ACHN (cell line): ENCODE data around the gene CEP112.
"Not testable (repeated sequence)": the region's sequence is repeated elsewhere in the genome, so short reads cannot be mapped to it uniquely, and the experiment has no call there.

Experiments used
- DNase-seq: peaks from one replicate; pipeline ENCODE4 v3.0.0-alpha.2; 2015
- in situ Hi-C: cut with HindIII; loops from 2 replicates; pipeline ENCODE4 v1.10.0; 2017; ENCODE audit warnings: low sequenced_read_pairs, low pct_ligation_motif_present, low pct_unique_long_range_greater_than_20kb

Gene CEP112

DNA sequence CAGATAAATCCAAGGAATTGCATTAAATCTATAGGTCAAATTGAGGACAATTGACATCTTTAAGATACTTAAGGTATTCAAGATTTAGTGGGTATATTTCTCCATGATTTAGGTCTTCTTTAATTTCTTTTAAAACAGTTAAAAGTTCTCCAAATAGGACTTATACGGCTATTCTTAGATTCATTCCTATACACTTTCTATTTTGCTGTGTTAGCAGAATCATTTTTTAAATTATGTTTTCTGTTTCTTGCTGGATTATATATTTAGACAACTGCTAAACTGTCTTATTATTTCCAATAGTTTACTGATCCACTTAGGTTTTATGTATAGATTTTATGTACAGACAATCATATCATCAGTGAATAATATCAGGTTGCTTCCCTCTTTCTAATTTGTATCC, 404.4 kb downstream of the CEP112 start:
- no peak for DNase-seq
- in situ Hi-C loops = no loop called here

DNA sequence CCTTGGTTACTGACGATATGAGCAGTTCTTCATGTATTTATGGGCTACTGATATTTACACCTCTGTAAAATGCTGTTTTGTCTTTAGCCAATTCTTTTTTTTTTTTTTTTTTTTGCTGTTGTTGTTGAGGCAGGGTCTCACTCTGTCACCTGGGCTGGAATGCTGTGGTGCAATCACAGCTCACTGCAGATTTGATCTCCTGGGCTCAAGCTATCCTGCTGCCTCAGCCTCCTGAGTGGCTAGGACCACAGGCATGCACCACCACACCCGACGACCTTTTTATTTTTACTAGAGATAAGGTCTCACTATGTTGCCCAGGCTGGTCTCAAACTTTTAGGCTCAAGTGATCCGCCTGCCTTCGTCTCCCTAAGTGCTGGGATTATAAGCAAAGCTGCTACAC, 405.5 kb downstream of the CEP112 start:
- DNase-seq = no peak
- in situ Hi-C loops = no loop called here

DNA sequence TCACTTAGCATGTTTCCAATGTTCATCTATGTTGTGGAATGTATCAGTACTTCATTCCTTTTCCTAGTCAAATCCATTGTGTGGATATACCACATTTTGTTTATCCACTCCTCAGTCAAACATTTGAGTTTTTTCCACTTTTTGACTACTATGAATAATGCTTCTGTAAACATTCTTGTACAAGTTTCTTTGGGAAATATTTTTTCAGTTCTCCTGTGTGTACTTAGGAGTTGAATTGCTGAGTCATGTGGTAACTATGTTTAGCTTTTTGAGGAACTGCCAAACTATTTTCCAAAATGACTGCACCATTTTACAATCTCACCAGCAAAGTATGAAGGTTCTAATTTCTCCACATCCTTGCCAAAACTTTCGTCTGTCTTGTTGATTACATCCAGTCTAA, 406.8 kb downstream of the CEP112 start:
- in situ Hi-C loops = no loop called here

GRCh38 chr17:65783845-65784334, 408.0 kb downstream of the CEP112 start:
- in situ Hi-C loops = no loop called here
- peak; percentile 75 for DNase-seq

More for the DNA sequence above, 406.8 kb downstream of the CEP112 start:
- DNase-seq = peak; percentile 86

DNA sequence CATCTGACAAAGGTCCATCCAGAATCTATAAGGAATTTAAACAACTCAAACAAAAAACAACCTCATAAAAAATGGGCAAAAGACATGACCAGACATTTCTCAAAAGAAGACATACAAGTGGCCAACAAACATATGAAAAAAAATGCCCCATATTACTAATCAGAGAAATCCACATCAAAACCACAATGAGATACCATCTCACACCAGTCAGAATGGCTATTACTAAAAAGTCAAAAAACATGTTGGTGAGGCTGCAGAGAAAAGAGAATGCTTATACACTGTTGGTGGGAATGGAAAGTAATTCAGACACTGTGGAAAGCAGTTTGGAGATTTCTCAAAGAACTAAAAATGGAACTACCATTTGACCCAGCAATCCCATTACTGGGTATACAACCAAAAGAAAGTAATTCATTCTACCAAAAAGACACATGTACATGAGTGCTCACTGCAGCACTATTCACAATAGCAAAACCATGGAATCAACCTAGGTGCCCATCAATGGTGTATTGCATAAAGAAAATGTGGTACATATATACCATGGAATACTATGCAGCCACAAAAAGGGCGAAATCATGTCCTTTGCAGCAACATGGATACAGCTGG, 409.7 kb downstream of the CEP112 start:
- not testable (repeated sequence) for DNase-seq

DNA sequence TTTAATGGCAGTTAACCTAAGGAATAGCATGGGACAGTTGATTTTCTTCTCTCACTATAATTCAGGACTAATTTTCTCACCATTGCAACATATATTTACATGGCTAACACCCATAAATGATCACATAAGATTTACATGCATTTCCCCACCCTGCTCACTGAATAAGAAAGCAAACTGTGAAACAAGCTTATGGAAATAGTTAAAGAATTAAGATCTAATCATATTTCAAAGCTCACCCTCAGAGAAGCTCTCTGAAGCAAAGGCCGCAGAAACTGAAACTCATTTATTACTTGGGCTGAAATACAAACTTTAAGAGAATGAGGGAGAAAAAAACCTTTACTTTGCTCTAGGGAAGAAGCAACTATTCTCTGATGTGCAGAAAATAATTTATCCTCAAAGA, 411.8 kb downstream of the CEP112 start:
- no peak for DNase-seq
- in situ Hi-C loops = no loop called here

More for the DNA sequence above, 409.7 kb downstream of the CEP112 start:
- in situ Hi-C loops = not testable (repeated sequence)

GRCh38 chr17:65776890-65777289, 415.0 kb downstream of the CEP112 start:
- in situ Hi-C loops = no loop called here

DNA sequence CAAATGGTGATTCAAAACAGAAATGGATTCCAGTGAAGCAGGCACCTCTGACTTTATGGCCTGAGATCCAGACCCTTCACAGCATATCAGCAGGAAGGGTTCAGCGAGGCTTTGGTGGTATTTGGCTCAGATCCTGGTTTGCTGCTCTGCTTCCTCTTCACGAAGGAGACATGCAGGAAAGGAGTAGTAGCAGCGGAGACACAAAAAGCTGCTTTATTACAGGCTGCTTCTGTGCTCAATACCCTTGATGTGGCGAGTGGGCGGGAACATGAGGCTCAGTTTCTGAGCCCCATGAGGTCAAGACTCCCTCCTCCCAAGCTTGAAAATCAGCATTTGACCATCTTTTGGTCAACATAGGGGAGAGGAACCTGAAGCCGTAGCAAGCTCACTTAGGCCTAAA, 417.1 kb downstream of the CEP112 start:
- in situ Hi-C loops = no loop called here
- no peak for DNase-seq

More at GRCh38 chr17:65776890-65777289, 415.0 kb downstream of the CEP112 start:
- no peak for DNase-seq

DNA sequence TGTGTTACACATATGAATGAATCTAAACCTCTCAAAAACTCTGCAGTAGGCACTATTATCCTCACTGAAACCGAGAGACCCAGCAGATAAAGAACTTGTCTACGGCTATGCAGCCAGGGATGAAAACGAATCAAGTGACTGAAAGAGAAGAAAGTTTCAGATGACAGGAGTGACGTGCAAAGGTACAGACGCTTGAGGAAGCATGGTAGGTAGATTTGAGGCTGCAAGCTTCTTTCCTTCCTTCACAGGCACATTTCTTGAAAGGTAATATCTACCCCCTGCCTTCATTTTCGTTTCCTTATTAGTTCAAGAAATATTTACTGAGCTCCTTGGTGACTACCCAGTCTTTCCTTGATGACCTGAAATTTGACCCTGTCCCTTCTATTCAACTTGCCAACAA, 418.9 kb downstream of the CEP112 start:
- no peak for DNase-seq
- in situ Hi-C loops = no loop called here

DNA sequence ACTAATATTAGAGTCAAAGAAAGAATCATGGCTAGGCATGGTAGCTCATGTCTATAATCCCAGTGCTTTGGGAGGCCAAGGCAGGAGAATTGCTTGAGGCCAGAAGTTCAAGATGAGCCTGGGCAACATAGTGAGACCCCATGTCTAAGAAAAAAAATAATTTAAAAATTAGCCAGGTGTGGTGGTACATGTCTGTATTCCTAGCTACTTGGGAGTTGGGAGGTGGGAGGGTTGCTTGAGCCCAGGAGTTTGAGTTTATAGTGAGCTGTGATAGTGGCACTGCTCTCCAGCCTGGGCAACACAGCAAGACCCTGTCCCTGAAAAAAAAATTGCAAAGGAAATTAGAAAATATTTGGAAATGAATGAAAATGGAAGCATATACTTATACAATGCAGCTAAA, 420.2 kb downstream of the CEP112 start:
- no peak for DNase-seq
- in situ Hi-C loops = no loop called here

DNA sequence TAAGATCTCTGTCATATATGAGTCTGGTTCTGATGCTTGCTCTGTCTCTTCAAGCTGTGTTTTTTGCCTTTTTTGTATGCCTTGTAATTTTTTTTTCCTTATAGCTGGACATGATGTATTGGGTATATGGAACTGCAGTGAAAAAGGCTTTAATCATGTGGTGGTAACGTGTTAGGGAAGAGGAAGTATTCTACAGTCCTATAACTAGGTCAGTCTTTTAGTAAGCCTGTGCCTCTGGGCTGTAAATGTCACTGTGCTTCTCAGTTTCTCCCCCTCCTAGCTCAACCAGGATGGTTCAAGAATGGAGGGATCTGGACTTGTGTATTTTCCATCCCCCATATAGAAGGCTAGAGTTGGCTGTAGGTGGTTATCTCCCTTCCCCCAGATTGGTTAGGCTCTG, 428.1 kb downstream of the CEP112 start:
- in situ Hi-C loops = no loop called here
- no peak for DNase-seq

DNA sequence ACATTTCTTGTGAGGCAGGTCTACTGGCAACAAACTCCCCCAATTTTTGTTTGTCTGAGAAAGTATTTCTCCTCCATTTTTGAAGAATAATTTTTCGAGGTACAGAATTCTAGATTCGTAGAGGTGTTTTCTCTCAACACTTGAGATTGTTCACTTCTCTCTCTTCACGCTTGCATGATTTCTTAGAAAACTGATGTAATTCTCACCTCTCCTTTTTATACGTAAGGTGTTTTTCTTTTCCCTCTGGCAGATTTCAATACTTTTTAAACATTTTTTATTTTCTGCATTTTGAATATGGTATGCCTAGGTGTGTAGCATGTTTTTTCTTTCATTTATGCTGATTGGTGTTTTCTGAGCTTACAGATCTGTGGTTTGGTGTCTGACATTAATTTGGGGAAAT, 429.0 kb downstream of the CEP112 start:
- in situ Hi-C loops = no loop called here

GRCh38 chr17:65759532-65759931, 432.4 kb downstream of the CEP112 start:
- in situ Hi-C loops = no loop called here

More for the DNA sequence above, 429.0 kb downstream of the CEP112 start:
- no peak for DNase-seq

DNA sequence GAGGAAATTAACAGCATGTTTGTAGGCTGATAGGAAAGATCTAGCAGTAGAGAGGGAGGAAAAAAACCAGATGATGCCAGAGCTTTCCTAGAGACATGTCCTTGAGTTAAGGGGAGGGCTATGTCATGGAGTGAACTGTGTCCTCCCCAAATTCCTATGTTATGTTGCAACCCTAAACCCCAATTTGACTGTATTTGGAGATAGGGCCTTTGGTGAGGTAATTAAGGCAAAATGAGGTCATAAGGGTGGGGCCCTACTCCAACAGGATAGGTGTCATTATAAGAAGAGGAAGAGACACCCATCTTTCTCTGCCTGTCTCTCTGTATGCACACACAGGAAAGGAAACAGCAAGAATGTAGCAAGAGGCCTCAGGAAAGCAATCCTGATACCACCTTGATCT, 435.2 kb downstream of the CEP112 start:
- no peak for DNase-seq

More at GRCh38 chr17:65759532-65759931, 432.4 kb downstream of the CEP112 start:
- no peak for DNase-seq

GRCh38 chr17:65755799-65756198, 436.1 kb downstream of the CEP112 start:
- no peak for DNase-seq
- in situ Hi-C loops = no loop called here

More for the DNA sequence above, 435.2 kb downstream of the CEP112 start:
- in situ Hi-C loops = no loop called here

DNA sequence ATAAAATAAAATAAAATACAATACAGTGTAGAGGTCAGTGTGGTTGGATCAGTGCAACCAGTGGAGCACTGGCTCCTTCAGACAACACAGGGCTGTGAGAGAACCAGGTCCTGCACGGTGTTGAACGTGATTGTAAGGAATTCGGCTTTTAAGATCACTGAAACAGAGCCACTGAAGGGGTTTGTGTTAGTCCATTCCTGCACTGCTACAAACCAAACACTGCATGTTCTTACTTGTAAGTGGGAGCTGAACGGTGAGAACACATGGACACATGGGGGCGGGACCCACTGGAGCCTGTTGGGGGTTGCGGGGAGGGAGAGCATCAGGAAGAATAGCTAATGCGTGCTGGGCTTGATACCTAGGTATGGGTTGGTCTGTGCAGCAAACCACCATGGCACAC, 437.3 kb downstream of the CEP112 start:
- DNase-seq = no peak
- in situ Hi-C loops = no loop called here

- no peak for DNase-seq
- in situ Hi-C loops = no loop called here
These were observed 437.9 kb downstream of the CEP112 start for GRCh38 chr17:65754081-65754480.

DNA sequence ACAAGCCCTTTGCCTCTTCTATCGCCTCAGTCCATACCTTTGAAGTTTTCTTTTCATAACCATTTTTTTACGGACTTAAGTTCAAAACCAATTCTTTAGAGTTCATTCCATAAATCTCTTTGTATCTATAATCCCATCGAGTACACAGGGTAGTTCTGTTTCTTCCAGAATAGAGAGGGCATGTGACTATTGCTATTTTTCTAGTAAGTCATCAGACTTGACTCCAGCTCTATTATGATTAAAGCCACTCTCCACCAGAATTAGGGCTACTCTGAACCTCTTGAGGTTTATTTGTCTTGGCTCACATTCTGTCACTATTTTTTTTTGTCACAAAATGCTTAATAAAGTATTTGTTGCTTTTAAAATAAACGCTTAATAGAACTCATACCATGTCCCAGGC, 438.6 kb downstream of the CEP112 start:
- in situ Hi-C loops = no loop called here
- DNase-seq = no peak

- in situ Hi-C loops = no loop called here
- no peak for DNase-seq
These were observed 440.7 kb downstream of the CEP112 start for GRCh38 chr17:65751263-65751662.

GRCh38 chr17:65750631-65751115, 441.3 kb downstream of the CEP112 start:
- in situ Hi-C loops = no loop called here

More at GRCh38 chr17:65750631-65751115, 441.3 kb downstream of the CEP112 start:
- DNase-seq = peak; percentile 98
